Astrocyte (in vitro differentiated cells and primary cell): Measurements from ENCODE around the gene GADD45B.

ENCODE experiments used
- CTCF ChIP-seq: IDR thresholded peaks from 2 replicates; pipeline ENCODE4 v1.5.1; 2011; ENCODE audit warnings: low read depth, mild to moderate bottlenecking, inconsistent platforms, low read length, moderate library complexity; ENCODE audit not compliant: insufficient read depth
- EZH2 ChIP-seq: IDR thresholded peaks from 2 replicates; pipeline ENCODE4 v1.6.1; 2012; ENCODE audit warnings: mild to moderate bottlenecking, low read length, inconsistent platforms; ENCODE audit not compliant: insufficient read depth

- no peak for TF ChIP-seq CTCF
- no peak for TF ChIP-seq EZH2
Observed at GRCh38 chr19:2512523-2513431, 36.9 kb downstream of the GADD45B start.
